Measurements from ENCODE around the gene SAAL1. TPM values are rescaled to one million over a fixed set of nuclear protein-coding genes. Genes with fewer than 3 reads are reported as not detected.

Gene SAAL1
- polyA plus RNA-seq, 1 donor = 16.7 TPM

DNA sequence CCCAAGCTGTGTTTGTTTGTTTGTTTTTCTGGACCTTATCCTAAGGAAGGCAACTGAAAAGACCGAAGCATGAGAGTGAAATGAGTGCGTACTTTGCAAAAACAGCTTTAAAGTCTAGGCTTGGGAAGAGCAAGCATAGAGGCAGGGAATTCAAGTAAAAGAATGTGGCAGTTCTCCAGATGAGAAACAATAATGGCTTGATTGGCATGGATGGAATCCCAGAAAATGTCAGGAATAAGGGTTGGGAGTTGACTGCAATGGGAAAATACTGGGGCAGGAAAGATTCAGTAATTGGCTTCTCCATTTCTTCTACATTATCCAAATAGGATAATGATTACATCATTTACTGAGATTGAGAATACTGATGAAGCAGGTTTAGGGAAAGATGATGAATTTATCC, 17.5 kb downstream of the SAAL1 start:
- DNase-seq (ENCODE audit: low read depth) = no peak

DNA sequence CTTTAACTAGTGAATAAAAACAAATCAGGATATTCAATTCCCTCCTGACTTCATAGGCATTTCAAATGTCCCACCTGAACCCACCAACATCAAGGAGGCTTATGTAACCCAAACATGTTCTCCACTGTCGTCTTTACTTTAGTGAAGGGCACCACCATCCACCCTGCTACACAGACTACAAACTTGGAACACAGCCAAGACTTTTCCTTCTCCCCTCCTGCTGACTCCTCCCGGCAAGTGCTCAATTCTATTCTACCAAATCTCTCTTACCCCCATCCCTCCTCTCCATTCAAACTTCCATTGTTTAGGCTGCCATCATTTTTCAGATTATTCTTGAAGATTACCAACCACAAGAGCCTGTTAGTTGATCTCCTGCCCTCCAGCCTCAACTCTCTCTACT, 24.3 kb downstream of the SAAL1 start:
- DNase-seq (ENCODE audit: low read depth) = no peak

DNA sequence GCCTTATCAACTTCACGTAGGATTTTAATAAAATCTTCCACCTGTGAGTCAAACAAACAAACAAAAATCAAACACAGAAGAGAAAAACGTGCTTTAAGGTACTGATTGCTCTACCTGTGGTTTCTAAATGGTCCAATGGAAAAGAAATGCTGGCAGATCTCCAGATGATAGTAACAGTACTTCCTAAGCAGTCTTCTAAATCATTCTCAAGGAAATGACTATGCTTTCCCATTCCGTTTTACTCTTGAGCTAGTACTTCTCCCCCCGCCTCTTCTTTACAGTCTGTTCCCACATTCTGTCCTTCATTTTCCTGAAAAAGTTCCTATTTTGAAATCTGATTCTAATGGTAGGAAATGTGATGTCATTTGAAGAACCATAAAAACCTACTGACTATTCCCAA, 25.4 kb downstream of the SAAL1 start:
- no peak for DNase-seq (ENCODE audit: low read depth)

GRCh38 chr11:18078909-18079308, 27.0 kb downstream of the SAAL1 start:
- DNase-seq (ENCODE audit: low read depth) = no peak

- no peak for DNase-seq (ENCODE audit: low read depth)
Measured at GRCh38 chr11:18075444-18075843, 30.4 kb downstream of the SAAL1 start.

- DNase-seq (ENCODE audit: low read depth) = no peak
Measured at GRCh38 chr11:18071098-18071705, 34.7 kb downstream of the SAAL1 start.

- no peak for DNase-seq (ENCODE audit: low read depth)
Measured at GRCh38 chr11:18067372-18067771, 38.5 kb downstream of the SAAL1 start.

DNA sequence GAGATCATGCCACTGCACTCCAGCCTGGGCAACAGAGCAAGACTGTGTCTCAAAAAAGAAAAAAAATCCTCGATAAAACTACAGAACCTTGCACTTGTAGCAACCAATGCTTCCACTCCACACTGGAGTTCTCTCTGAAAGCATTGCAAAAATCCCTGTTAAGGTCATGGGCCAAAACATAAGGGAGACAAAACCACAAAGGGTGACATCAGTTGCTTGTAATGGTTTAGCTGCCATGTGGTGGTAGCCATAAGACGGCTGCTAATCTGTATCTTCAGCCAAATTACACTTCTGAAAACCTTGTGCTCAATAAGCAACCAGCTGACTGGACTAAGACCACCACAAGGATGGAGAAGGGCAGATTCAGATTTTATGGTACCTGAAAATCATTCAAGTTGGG, 39.3 kb downstream of the SAAL1 start:
- no peak for DNase-seq (ENCODE audit: low read depth)

GRCh38 chr11:18065572-18065971, 40.3 kb downstream of the SAAL1 start:
- DNase-seq (ENCODE audit: low read depth) = no peak

GRCh38 chr11:18064450-18065054, 41.3 kb downstream of the SAAL1 start:
- DNase-seq (ENCODE audit: low read depth) = no peak

DNA sequence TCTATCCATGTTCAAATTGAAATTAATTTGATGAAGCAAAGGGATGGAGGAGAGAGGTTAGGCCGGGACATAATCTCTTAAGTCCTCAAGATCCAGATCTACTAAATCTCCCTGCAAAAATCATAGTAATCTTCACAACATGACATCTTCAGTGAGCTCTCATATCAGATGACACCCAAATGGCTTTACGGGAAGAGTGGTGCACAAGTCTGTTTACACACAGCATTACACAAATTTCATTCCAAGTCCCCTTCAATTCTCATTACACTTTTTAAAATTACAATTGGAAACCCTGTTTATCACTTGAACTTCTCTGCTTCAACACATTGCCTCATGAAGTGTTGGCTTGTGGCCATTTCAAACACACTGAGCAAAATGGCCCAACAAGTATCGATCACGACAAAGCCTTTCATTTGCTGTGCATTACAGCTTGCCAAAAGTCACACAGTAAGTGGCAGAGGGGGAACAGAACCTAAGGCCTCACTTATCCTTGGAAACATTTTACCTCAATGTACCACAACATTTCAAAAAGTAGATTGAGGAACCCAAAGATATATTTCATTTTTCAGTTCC, 41.9 kb downstream of the SAAL1 start:
- DNase-seq (ENCODE audit: low read depth) = no peak

DNA sequence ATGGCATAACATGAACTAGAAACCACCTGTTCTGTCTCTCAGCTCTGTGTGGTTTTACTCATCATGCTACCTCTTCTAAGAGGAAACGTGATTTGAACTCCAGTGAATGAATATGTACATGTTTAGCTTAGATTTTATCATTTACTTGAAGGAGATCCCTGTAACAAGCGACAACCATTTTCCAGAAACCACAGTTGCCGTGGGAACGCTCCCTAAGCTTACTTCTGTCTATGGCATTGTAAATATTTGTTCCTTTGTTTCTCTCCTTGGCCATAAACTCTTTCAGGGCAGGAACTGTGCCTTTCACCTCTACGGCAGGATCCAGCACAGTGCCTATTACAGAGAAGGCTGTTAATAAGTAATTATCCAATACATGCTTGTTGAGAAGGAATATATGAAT, 42.8 kb downstream of the SAAL1 start:
- no peak for DNase-seq (ENCODE audit: low read depth)

- no peak for DNase-seq (ENCODE audit: low read depth)
Measured at GRCh38 chr11:18061351-18061750, 44.5 kb downstream of the SAAL1 start.

DNA sequence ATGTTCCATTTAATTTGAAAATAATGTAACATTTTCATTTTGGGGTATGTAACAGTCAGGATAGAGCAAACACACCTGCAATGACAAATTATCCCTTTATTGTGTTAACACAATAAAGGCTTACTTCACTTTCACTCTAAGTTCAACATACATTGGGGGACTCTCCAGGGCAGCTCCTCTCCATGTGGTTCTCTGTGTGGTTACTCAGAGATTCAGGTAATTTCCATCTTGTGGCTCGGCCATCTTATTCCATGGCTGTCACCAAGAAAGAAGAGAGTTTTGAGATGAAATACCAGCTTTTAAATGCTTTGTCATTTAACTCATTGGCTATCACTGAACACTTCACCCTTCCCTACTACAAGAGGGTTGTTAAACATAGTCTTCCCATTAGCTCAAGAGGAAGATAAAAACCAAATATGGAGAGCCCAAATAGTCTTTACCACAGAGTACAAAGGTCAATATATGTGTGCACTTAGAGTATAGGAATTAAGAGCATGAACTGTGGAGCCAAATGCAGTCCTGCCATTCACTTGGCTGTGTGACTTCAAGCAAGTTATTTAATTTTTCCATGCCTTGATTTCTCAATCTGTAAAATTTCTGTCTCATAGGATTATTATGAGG, 49.2 kb downstream of the SAAL1 start:
- DNase-seq (ENCODE audit: low read depth) = no peak

DNA sequence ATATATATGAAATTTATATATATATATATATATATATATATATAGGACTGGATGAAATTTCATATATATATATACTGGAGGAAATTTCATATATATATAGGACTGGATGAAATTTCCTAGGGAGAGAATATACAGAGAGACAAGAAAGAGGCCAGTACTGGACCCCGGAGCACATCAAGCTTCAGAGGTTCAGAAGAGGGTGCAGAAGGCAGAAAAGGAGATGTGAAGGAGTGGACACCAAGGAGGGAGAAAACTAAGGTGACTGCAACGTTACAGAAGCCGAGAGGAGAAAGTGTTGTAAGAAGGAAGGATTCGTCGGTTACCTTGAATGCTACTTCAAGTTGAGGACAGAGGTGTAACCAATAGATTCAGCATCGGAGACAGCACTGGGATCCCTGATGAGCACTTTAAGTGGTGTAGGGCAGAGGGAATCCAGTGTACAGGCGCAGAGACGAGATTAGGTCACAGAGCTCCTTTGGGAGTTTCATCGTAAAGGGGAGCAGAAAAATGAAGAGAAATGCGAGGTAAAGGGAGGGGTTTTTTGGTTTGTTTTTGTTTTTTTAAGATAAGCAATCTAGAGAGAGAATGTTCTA, 51.3 kb downstream of the SAAL1 start:
- no peak for DNase-seq (ENCODE audit: low read depth)

DNA sequence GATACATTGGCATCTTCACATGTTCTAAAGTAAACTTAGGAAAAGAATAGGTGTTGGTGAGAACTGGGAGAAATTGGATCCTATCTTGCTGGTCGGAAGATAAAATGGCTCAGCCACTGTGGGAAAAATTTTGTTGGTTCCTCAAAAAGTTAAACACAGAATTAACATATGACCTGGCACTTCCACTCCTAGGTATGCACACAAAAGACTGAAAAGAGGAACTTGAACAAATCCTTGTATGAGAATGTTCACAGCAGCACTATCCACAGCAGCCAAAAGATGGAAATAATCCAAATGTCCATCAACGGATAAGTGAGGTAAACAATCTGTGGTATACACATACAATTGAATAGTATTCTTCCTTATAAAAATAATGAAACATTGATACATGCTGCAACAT, 55.0 kb downstream of the SAAL1 start:
- no peak for DNase-seq (ENCODE audit: low read depth)

GRCh38 chr11:18046116-18046777, 59.6 kb downstream of the SAAL1 start, which contains the start of gene TPH1:
Gene TPH1 (minus strand): TSS chr11:18046269. CDS start chr11:18040762, 5,507 bp downstream.
- DNase-seq (ENCODE audit: low read depth) = no peak

GRCh38 chr11:18036456-18036855, 69.4 kb downstream of the SAAL1 start:
- DNase-seq (ENCODE audit: low read depth) = no peak
